Suprapubic skin (tissue), 4 donors: Measurements from ENCODE around the gene SRSF6.

Experiments
- POLR2A ChIP-seq, 2 donors: fragments of 450-650 bp; IDR thresholded peaks; one replicate each; pipeline ENCODE4 v1.6.1; 2017; ENCODE audit warnings: antibody characterized with exemption in 2 of 2, mild to moderate bottlenecking in 2 of 2, moderate library complexity in 2 of 2
- POLR2AphosphoS5 ChIP-seq, 3 donors: sonication (generic); formaldehyde crosslinking; IDR thresholded peaks; one replicate each; pipeline ENCODE4 v1.6.1; 2017; ENCODE audit warnings: antibody characterized with exemption in 3 of 3
- TF ChIP-seq, protein P1 (sequence below), 2 donors: fragments of 200-600 bp in 1 of 2; fragments of 450-650 bp in 1 of 2; sonication (generic) in 1 of 2; IDR thresholded peaks; one replicate each; pipeline ENCODE4 v1.5.1; 2016 to 2019; ENCODE audit warnings: antibody characterized with exemption in 2 of 2, mild to moderate bottlenecking in 1 of 2, moderate library complexity in 1 of 2

DNA sequence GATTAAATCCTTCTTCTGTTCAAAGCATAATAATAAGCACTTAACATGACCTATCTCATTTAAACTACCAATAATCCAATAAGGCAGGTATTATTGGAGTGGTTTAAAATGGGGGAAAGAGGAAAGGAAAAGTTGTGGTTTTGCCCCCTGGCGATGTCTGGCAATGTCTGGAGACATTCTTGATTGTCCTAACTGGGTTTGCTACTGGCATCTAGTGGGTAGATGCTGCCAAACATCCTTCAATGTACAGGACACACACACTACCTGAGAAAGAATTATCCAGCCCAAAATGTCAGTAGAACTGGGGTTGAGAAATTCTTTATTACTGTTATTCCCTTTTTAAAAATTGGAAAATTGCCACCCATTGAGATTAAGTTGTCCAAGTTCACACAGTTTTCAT is 25.2 kb upstream of the SRSF6 start:
- TF ChIP-seq POLR2AphosphoS5 (IDR thresholded peaks at IDR 0.05): no peak
- TF ChIP-seq, protein P1, sequence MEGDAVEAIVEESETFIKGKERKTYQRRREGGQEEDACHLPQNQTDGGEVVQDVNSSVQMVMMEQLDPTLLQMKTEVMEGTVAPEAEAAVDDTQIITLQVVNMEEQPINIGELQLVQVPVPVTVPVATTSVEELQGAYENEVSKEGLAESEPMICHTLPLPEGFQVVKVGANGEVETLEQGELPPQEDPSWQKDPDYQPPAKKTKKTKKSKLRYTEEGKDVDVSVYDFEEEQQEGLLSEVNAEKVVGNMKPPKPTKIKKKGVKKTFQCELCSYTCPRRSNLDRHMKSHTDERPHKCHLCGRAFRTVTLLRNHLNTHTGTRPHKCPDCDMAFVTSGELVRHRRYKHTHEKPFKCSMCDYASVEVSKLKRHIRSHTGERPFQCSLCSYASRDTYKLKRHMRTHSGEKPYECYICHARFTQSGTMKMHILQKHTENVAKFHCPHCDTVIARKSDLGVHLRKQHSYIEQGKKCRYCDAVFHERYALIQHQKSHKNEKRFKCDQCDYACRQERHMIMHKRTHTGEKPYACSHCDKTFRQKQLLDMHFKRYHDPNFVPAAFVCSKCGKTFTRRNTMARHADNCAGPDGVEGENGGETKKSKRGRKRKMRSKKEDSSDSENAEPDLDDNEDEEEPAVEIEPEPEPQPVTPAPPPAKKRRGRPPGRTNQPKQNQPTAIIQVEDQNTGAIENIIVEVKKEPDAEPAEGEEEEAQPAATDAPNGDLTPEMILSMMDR (IDR thresholded peaks at IDR 0.05): no peak
- no peak for TF ChIP-seq POLR2A (IDR thresholded peaks at IDR 0.05)
